Measurements from ENCODE around the gene LRRC27. TPM values are rescaled to one million over a fixed set of nuclear protein-coding genes. Genes with fewer than 3 reads are reported as not detected.

The LRRC27 gene
- total RNA-seq, 2 experiments from 2014 or later = 3.3 to 3.8 TPM

GRCh38 chr10:132422903-132423825 is 91.2 kb downstream of the LRRC27 start:
- Mint-ChIP-seq H3K27me3 (ENCODE audit: low read depth) (no peaks in the 10 kb centered on the region), H3K27ac (peak overlapping the region; percentile 47), H3K36me3 (ENCODE audit: low read depth) (no peaks in the 10 kb centered on the region), H3K4me1 (ENCODE audit: low read depth) (peaks cover 45% of the 10 kb centered on the region), H3K4me3 (no peak overlapping the region), H3K9me3 (ENCODE audit: insufficient read depth) (no peaks in the 10 kb centered on the region)
- POLR2A ChIA-PET = interaction anchor here (0.8 kb wide), 1 partner anchor 11 kb away, joined by 3 read pairs; no protein-coding TSS in a partner anchor
- no peak for DNase-seq
- CTCF ChIA-PET = interaction anchor here (1.3 to 3.2 kb wide), 3 partner anchors 10 to 24 kb away, joined by 3 to 9 read pairs (median 3); no protein-coding TSS in a partner anchor
- ATAC-seq = no peak

DNA sequence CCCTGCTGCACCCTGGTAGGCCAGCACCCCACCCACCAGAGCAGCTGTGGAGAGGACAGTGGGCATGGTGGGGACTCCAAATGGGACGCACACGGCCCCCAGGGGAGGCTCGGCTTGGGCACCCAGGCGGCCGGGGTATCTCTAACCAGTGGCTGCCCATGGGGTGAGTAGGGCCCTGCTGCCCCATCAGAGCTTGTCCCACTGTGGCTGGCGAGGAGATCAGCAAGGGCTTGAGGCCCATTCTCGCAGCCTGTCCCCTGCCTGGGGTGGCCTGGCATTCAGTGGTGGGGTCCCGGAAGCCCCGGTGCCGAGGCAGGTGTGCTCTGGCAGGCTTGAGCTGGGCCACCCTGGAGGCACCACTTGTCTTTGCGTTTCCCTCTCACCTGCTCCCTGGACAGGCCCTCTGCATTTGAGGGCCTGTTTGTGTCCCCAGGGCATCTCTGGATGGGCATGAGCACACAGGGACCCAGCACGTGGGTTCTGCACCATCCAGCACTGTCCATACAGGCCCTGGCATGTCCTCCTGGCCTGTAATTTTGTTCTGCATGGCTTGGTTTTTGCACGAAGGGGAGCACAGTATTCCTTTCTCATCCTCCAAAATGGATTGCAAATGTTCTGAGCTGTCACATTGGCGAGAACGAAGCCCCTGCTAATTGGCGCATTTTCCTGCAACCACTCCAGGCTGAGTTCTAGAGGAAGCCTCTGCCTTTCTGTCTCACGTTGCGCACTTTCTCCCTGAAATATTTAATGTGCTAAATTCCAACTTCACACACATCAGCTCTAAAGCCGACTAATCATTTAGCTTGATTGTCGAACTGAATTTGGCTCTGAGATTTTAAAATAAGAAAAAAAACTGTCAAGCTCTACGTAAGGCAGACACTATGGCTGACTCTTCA is 92.2 kb downstream of the LRRC27 start:
- H3K9me3 Mint-ChIP-seq (ENCODE audit: insufficient read depth) = no peaks in the 10 kb centered on the region
- no peaks in the 10 kb centered on the region for H3K27me3 Mint-ChIP-seq (ENCODE audit: low read depth)
- no peak overlapping the region for H3K27ac Mint-ChIP-seq
- H3K36me3 Mint-ChIP-seq (ENCODE audit: low read depth) = no peaks in the 10 kb centered on the region
- ATAC-seq (no peak), DNase-seq (no peak)
- ChIA-PET POLR2A (no interaction called here), CTCF (interaction anchor here (1.4 to 3.2 kb wide), 2 partner anchors 9 to 19 kb away, joined by 3 to 9 read pairs; no protein-coding TSS in a partner anchor)
- H3K4me1 Mint-ChIP-seq (ENCODE audit: low read depth) = peaks cover 39% of the 10 kb centered on the region
- H3K4me3 Mint-ChIP-seq = no peak overlapping the region

DNA sequence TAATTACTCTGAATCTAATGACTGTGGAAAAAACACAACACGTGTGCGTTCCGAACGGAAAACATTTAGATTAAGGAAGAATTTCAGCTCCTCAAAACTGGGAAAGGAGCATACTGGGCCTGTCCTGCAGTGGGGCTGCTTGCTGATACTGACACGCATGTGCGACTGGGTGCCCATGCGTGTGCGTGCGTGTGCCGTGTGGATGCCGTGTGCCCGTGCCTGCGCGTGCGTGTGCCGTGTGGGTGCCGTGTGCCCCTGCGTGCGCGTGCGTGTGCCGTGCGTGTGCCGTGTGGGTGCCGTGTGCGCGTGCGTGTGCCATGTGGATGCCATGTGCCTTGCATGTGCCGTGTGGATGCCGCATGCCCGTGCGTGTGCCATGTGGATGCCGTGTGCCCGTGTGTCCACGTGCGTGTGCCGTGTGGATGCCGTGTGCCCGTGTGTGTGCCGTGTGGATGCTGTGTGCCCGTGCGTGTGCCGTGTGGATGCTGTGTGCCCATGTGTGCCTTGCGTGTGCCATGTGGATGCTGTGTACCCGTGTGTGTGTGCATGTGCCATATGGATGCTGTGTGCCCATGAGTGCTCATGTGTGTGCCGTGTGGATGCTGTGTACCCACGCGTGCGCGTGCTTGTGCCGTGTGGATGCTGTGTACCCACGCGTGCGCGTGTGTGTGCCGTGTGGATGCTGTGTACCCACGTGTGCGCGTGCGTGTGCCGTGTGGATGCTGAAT is 93.2 kb downstream of the LRRC27 start:
- no peaks in the 10 kb centered on the region for H3K9me3 Mint-ChIP-seq (ENCODE audit: insufficient read depth)
- no peaks in the 10 kb centered on the region for H3K27me3 Mint-ChIP-seq (ENCODE audit: low read depth)
- H3K4me3 Mint-ChIP-seq = no peak overlapping the region
- DNase-seq (no peak), ATAC-seq (no peak)
- ChIA-PET CTCF (interaction anchor here (3.2 kb wide), 1 partner anchor 18 kb away, joined by 9 read pairs; no protein-coding TSS in a partner anchor), POLR2A (no interaction called here)
- H3K27ac Mint-ChIP-seq = no peak overlapping the region
- H3K36me3 Mint-ChIP-seq (ENCODE audit: low read depth) = no peaks in the 10 kb centered on the region
- peaks cover 36% of the 10 kb centered on the region for H3K4me1 Mint-ChIP-seq (ENCODE audit: low read depth)

DNA sequence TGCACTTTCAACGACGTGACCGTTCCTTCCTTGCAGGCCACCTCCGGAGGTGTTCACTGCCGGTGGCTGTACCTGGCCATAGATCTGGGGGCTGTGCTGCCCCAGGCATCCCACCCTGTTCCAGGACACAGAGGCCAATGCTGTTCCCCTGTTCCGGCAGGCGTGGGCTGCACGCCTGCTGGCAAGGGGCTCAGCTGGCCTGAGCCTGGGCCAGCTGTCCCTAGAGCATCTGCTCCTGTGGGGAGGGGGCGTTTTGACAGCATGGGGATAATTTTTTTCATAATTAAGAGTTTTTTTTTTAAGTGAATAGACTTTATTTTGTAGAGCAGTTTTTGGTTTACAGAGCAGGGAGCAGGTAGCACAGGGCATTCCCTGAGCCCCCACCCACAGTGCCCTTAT is 93.8 kb downstream of the LRRC27 start:
- Mint-ChIP-seq H3K4me1 (ENCODE audit: low read depth) (peaks cover 32% of the 10 kb centered on the region), H3K27me3 (ENCODE audit: low read depth) (no peaks in the 10 kb centered on the region), H3K4me3 (no peak overlapping the region), H3K27ac (no peak overlapping the region), H3K36me3 (ENCODE audit: low read depth) (no peaks in the 10 kb centered on the region), H3K9me3 (ENCODE audit: insufficient read depth) (no peaks in the 10 kb centered on the region)
- DNase-seq = no peak
- CTCF ChIA-PET = no interaction called here
- ATAC-seq = no peak
- POLR2A ChIA-PET = no interaction called here

GRCh38 chr10:132427006-132427771 is 95.2 kb downstream of the LRRC27 start:
- ChIA-PET CTCF (no interaction called here), POLR2A (no interaction called here)
- H3K4me3 Mint-ChIP-seq = no peak overlapping the region
- H3K4me1 Mint-ChIP-seq (ENCODE audit: low read depth) = peaks cover 19% of the 10 kb centered on the region
- no peaks in the 10 kb centered on the region for H3K27me3 Mint-ChIP-seq (ENCODE audit: low read depth)
- ATAC-seq = no peak
- DNase-seq = no peak
- no peaks in the 10 kb centered on the region for H3K36me3 Mint-ChIP-seq (ENCODE audit: low read depth)
- no peaks in the 10 kb centered on the region for H3K9me3 Mint-ChIP-seq (ENCODE audit: insufficient read depth)
- H3K27ac Mint-ChIP-seq = no peak overlapping the region

GRCh38 chr10:132427939-132428367 is 96.0 kb downstream of the LRRC27 start:
- no peak for ATAC-seq

GRCh38 chr10:132428486-132428995 is 96.5 kb downstream of the LRRC27 start:
- no peak for ATAC-seq
- no peak for DNase-seq
- Mint-ChIP-seq H3K27me3 (ENCODE audit: low read depth) (no peaks in the 10 kb centered on the region), H3K36me3 (ENCODE audit: low read depth) (no peaks in the 10 kb centered on the region), H3K9me3 (ENCODE audit: insufficient read depth) (no peaks in the 10 kb centered on the region), H3K27ac (no peak overlapping the region), H3K4me1 (ENCODE audit: low read depth) (peaks cover 6% of the 10 kb centered on the region), H3K4me3 (no peak overlapping the region)
- ChIA-PET CTCF (no interaction called here), POLR2A (no interaction called here)

More at GRCh38 chr10:132427939-132428367, 96.0 kb downstream of the LRRC27 start:
- ChIA-PET POLR2A (no interaction called here), CTCF (no interaction called here)
- no peaks in the 10 kb centered on the region for H3K9me3 Mint-ChIP-seq (ENCODE audit: insufficient read depth)
- peaks cover 11% of the 10 kb centered on the region for H3K4me1 Mint-ChIP-seq (ENCODE audit: low read depth)
- H3K27ac Mint-ChIP-seq = no peak overlapping the region
- no peak overlapping the region for H3K4me3 Mint-ChIP-seq
- H3K36me3 Mint-ChIP-seq (ENCODE audit: low read depth) = no peaks in the 10 kb centered on the region
- no peaks in the 10 kb centered on the region for H3K27me3 Mint-ChIP-seq (ENCODE audit: low read depth)
- DNase-seq = no peak

Other genes starting within 250 kb of the LRRC27 start
- gene DPYSL4, start 145.2 kb upstream of the LRRC27 start, total RNA-seq = 1 to 10 TPM; 1.2 to 2.2 TPM
- gene STK32C, start 24.2 kb upstream of the LRRC27 start, total RNA-seq = 10 to 100 TPM; 19.1 to 21.1 TPM
- 10 to 100 TPM; 15.0 to 15.7 TPM for gene PWWP2B, start 65.0 kb downstream of the LRRC27 start, total RNA-seq
- 1 to 10 TPM; 9.9 TPM for gene INPP5A, start 205.6 kb downstream of the LRRC27 start, total RNA-seq